Stimulated activated CD8-positive, alpha-beta memory T cell treated with anti-CD3 and anti-CD28 coated beads, Interleukin-15, amount 100 ng/mL, for 48 hours (primary cell): ENCODE data around the gene FCHO1.
A peak's percentile ranks its signal among the peaks of the same experiment; 100 is the strongest.
"Not testable (repeated sequence)": the region's sequence is repeated elsewhere in the genome, so short reads cannot be mapped to it uniquely, and the experiment has no call there.

Source experiments
- DNase-seq, 2 donors: peaks; one replicate each; pipeline ENCODE4 v3.0.0-alpha.2; 2020; ENCODE audit warnings: low read depth in 2 of 2

The FCHO1 gene

GRCh38 chr19:17765069-17765618 lies 13.9 kb downstream of the FCHO1 start:
- no peak for DNase-seq

- DNase-seq = no peak
These were observed 15.4 kb downstream of the FCHO1 start for GRCh38 chr19:17766543-17767131.

- DNase-seq = no peak
These were observed 16.3 kb downstream of the FCHO1 start for GRCh38 chr19:17767559-17767958.

GRCh38 chr19:17770613-17771012 lies 19.3 kb downstream of the FCHO1 start:
- DNase-seq = no peak

- no peak for DNase-seq
These were observed 20.9 kb downstream of the FCHO1 start for GRCh38 chr19:17772172-17772571.

- DNase-seq = no peak
These were observed 24.1 kb downstream of the FCHO1 start for GRCh38 chr19:17775245-17775927.

GRCh38 chr19:17775991-17776803 lies 24.9 kb downstream of the FCHO1 start:
- peak in 1 of 2 donors; percentile 33 for DNase-seq

- not testable (repeated sequence) for DNase-seq
These were observed 26.6 kb downstream of the FCHO1 start for GRCh38 chr19:17777840-17778239.

- DNase-seq = peak; percentile 28 to 34
These were observed 27.1 kb downstream of the FCHO1 start for GRCh38 chr19:17778251-17778967.

- DNase-seq = no peak
These were observed 28.0 kb downstream of the FCHO1 start for GRCh38 chr19:17778968-17779929.

GRCh38 chr19:17780781-17781180 lies 29.5 kb downstream of the FCHO1 start:
- no peak for DNase-seq

- DNase-seq = not testable (repeated sequence)
These were observed 32.4 kb downstream of the FCHO1 start for GRCh38 chr19:17783721-17784120.

GRCh38 chr19:17784201-17785008 lies 33.1 kb downstream of the FCHO1 start:
- peak; percentile 32 to 43 for DNase-seq

- DNase-seq = no peak
These were observed 36.1 kb downstream of the FCHO1 start for GRCh38 chr19:17787274-17787913.

- DNase-seq = no peak
These were observed 37.4 kb downstream of the FCHO1 start for GRCh38 chr19:17788632-17789031.

- DNase-seq = no peak
These were observed 38.9 kb downstream of the FCHO1 start for GRCh38 chr19:17790059-17790780.

- DNase-seq = no peak
These were observed 43.1 kb downstream of the FCHO1 start for GRCh38 chr19:17794412-17794730.

- DNase-seq = no peak
These were observed 43.6 kb downstream of the FCHO1 start, which contains the start of gene B3GNT3 for GRCh38 chr19:17794731-17795494. TSS of gene B3GNT3 (plus strand) at chr19:17795138. CDS start at chr19:17807808, 12,670 bp downstream.
